Testis (tissue), 2 donors: ENCODE results near the gene CPA1.
A peak's percentile ranks its signal among the peaks of the same experiment; 100 is the strongest.

Source experiments
- CTCF ChIP-seq, 3 experiments: fragments of 450-650 bp in 2 of 3; fragments of 200-600 bp in 1 of 3; sonication (generic) in 1 of 3; IDR thresholded peaks; one replicate each; pipeline ENCODE4 v1.5.1; 2016 to 2019; ENCODE audit warnings: antibody characterized with exemption in 3 of 3, mild to moderate bottlenecking in 2 of 3, moderate library complexity in 1 of 3
- POLR2A ChIP-seq: fragments of 450-650 bp; IDR thresholded peaks from one replicate; pipeline ENCODE4 v1.6.1; 2017; ENCODE audit warnings: antibody characterized with exemption, mild to moderate bottlenecking, moderate library complexity

DNA sequence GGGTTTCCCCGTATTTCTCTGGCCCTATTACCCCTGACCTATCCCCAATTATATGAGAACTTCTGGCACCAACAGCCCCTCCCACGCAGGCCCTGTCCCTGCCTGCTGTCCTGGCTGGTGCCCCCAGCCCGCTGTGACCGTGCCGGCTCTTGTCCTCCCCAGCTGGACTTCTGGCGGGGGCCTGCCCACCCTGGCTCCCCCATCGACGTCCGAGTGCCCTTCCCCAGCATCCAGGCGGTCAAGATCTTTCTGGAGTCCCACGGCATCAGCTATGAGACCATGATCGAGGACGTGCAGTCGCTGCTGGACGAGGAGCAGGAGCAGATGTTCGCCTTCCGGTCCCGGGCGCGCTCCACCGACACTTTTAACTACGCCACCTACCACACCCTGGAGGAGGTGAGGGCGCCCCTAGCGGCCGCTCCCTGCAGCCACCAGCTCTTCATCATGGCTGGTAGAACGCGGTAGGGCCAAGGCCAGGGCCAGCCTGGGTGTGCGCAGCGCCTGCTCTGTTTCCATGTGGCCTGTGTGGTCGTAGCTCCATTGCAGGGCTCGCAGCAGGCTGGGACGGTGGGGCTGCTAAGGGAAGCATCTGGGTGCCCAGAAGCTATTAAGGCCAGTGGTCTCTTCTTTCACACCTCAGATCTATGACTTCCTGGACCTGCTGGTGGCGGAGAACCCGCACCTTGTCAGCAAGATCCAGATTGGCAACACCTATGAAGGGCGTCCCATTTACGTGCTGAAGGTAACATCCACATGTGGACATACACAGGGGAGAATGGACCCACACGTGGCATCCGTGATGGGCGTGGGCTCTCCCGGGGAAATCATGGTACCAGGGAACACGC, 1.4 kb downstream of the CPA1 start:
- no peak for TF ChIP-seq POLR2A
- peak in 2 of 3 experiments; percentile 22 to 33 for TF ChIP-seq CTCF (IDR thresholded peaks at IDR 0.05)
